Stimulated activated CD8-positive, alpha-beta memory T cell treated with anti-CD3 and anti-CD28 coated beads, Interleukin-7, amount 100 ng/mL, for 24 hours (primary cell): ENCODE measurements around the gene FGD5.
"Not testable (repeated sequence)": the region's sequence is repeated elsewhere in the genome, so short reads cannot be mapped to it uniquely, and the experiment has no call there.

ENCODE experiments used
- DNase-seq: peaks from one replicate; pipeline ENCODE4 v3.0.0-alpha.2; 2020; ENCODE audit warnings: low read depth

FGD5 gene

GRCh38 chr3:14879211-14879874 lies 60.6 kb downstream of the FGD5 start:
- DNase-seq = no peak

- DNase-seq = no peak
Observed at GRCh38 chr3:14880447-14881106, 61.8 kb downstream of the FGD5 start.

- no peak for DNase-seq
Observed at GRCh38 chr3:14883226-14883625, 64.5 kb downstream of the FGD5 start.

GRCh38 chr3:14884665-14885064 lies 65.9 kb downstream of the FGD5 start:
- DNase-seq = no peak

GRCh38 chr3:14885307-14885706 lies 66.5 kb downstream of the FGD5 start:
- no peak for DNase-seq

- DNase-seq = no peak
Observed at GRCh38 chr3:14886101-14886500, 67.3 kb downstream of the FGD5 start.

GRCh38 chr3:14889205-14889604 lies 70.4 kb downstream of the FGD5 start:
- no peak for DNase-seq

- DNase-seq = no peak
Observed at GRCh38 chr3:14889943-14890342, 71.2 kb downstream of the FGD5 start.

- no peak for DNase-seq
Observed at GRCh38 chr3:14890476-14890875, 71.7 kb downstream of the FGD5 start.

GRCh38 chr3:14891135-14892132 lies 72.7 kb downstream of the FGD5 start:
- DNase-seq = no peak

- no peak for DNase-seq
Observed at GRCh38 chr3:14892226-14892625, 73.5 kb downstream of the FGD5 start.

- no peak for DNase-seq
Observed at GRCh38 chr3:14894085-14894484, 75.3 kb downstream of the FGD5 start.

- no peak for DNase-seq
Observed at GRCh38 chr3:14897266-14897665, 78.5 kb downstream of the FGD5 start.

GRCh38 chr3:14898929-14899328 lies 80.2 kb downstream of the FGD5 start:
- DNase-seq = no peak

- no peak for DNase-seq
Observed at GRCh38 chr3:14899993-14900618, 81.3 kb downstream of the FGD5 start.

GRCh38 chr3:14900881-14901873 lies 82.4 kb downstream of the FGD5 start:
- no peak for DNase-seq

GRCh38 chr3:14902719-14903118 lies 84.0 kb downstream of the FGD5 start:
- DNase-seq = no peak

- not testable (repeated sequence) for DNase-seq
Observed at GRCh38 chr3:14903501-14903900, 84.7 kb downstream of the FGD5 start.

- DNase-seq = no peak
Observed at GRCh38 chr3:14905055-14905657, 86.4 kb downstream of the FGD5 start.

GRCh38 chr3:14906355-14906971 lies 87.7 kb downstream of the FGD5 start:
- DNase-seq = no peak
